ENCODE measurements around the gene GPX7.

DNA sequence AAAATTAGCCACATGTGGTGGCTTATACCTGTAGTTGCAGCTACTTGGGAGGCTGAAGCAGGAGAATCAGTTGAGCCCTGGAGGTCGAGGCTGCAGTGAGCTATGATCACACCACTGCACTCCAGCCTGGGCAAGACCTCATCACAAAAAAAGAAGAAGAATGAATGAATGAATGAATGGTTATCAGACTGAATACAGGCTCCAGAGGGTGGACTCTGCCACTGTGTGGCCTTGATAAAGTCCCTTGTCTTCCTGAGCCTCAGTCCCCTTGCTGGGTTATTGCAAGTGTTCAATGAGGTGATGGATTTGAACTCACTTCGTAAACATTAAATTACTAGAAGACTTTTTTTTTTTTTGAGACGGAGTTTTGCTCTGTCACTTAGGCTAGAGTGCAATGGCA is 55.5 kb downstream of the GPX7 start:
- TF ChIP-seq, protein P1, sequence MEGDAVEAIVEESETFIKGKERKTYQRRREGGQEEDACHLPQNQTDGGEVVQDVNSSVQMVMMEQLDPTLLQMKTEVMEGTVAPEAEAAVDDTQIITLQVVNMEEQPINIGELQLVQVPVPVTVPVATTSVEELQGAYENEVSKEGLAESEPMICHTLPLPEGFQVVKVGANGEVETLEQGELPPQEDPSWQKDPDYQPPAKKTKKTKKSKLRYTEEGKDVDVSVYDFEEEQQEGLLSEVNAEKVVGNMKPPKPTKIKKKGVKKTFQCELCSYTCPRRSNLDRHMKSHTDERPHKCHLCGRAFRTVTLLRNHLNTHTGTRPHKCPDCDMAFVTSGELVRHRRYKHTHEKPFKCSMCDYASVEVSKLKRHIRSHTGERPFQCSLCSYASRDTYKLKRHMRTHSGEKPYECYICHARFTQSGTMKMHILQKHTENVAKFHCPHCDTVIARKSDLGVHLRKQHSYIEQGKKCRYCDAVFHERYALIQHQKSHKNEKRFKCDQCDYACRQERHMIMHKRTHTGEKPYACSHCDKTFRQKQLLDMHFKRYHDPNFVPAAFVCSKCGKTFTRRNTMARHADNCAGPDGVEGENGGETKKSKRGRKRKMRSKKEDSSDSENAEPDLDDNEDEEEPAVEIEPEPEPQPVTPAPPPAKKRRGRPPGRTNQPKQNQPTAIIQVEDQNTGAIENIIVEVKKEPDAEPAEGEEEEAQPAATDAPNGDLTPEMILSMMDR (IDR thresholded peaks at IDR 0.05; ENCODE audit: insufficient read depth, low read length, poor library complexity, severe bottlenecking): no peak
- TF ChIP-seq EZH2phosphoT487 (conservative IDR thresholded peaks at IDR 0.05; ENCODE audit: low read length): no peak

All from SU-DHL-6 (cell line).